Measurements from ENCODE around the gene OXSR1. TPM values are rescaled to one million over a fixed set of nuclear protein-coding genes. Genes with fewer than 3 reads are reported as not detected.

Gene OXSR1
- total RNA-seq, 4 donors from 2014 or later = 37.9 to 50.0 (median 43.2) TPM

- Histone ChIP-seq H3K27ac (no peak overlapping the region), H3K27me3 (no peaks in the 10 kb centered on the region), H3K36me3 (no peaks in the 10 kb centered on the region), H3K9me3 (no peaks in the 10 kb centered on the region), H3K4me3 (no peak overlapping the region), H3K4me1 (peaks cover 11 to 15% of the 10 kb centered on the region in 2 donors)
- intact Hi-C loops (cut with DNase I; ENCODE audit: low total_unique reads) = no loop called here
- DNase-seq = no peak
- TF ChIP-seq, protein P1, sequence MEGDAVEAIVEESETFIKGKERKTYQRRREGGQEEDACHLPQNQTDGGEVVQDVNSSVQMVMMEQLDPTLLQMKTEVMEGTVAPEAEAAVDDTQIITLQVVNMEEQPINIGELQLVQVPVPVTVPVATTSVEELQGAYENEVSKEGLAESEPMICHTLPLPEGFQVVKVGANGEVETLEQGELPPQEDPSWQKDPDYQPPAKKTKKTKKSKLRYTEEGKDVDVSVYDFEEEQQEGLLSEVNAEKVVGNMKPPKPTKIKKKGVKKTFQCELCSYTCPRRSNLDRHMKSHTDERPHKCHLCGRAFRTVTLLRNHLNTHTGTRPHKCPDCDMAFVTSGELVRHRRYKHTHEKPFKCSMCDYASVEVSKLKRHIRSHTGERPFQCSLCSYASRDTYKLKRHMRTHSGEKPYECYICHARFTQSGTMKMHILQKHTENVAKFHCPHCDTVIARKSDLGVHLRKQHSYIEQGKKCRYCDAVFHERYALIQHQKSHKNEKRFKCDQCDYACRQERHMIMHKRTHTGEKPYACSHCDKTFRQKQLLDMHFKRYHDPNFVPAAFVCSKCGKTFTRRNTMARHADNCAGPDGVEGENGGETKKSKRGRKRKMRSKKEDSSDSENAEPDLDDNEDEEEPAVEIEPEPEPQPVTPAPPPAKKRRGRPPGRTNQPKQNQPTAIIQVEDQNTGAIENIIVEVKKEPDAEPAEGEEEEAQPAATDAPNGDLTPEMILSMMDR (IDR thresholded peaks at IDR 0.05 in 4 of 5, conservative IDR thresholded peaks at IDR 0.05 in 1 of 5) = no peak
- no peak for TF ChIP-seq POLR2A (IDR thresholded peaks at IDR 0.05)
- in situ Hi-C loops (cut with MboI; ENCODE audit: low sequenced_read_pairs in 4 of 4) = no loop called here
- no peak for ATAC-seq
These were observed 44.9 kb downstream of the OXSR1 start for GRCh38 chr3:38210141-38210757.

DNA sequence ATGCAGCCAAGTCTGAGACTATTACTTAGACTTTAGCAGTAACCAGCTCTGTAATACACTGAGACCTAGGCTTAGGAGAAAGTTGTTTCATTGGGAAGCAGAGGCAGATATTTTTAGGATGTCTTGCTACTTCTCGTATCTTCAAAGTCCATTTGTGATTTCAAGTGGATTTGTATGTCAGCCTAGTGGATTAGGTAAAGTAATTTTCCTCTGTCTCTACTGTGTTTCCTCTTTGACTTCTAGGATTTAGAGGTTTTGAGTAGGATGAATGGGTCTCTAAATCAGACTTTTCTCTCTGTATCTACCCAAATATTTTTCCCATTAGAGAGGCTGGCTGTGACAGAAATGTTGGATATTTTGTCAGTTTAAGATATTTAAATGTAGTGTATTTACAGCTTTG lies 46.8 kb downstream of the OXSR1 start:
- no peak for DNase-seq
- in situ Hi-C loops (cut with MboI; ENCODE audit: low sequenced_read_pairs in 4 of 4) (no loop called here), intact Hi-C loops (cut with DNase I; ENCODE audit: low total_unique reads) (no loop called here)
- H3K4me3 ChIP-seq = no peak overlapping the region
- H3K27me3 ChIP-seq = no peaks in the 10 kb centered on the region
- H3K9me3 ChIP-seq = no peaks in the 10 kb centered on the region
- TF ChIP-seq, protein P1 (IDR thresholded peaks at IDR 0.05 in 4 of 5, conservative IDR thresholded peaks at IDR 0.05 in 1 of 5) = no peak
- no peak for TF ChIP-seq POLR2A (IDR thresholded peaks at IDR 0.05)
- no peaks in the 10 kb centered on the region for H3K36me3 ChIP-seq
- peaks cover 7 to 13% of the 10 kb centered on the region in 2 donors for H3K4me1 ChIP-seq
- H3K27ac ChIP-seq = no peak overlapping the region
- ATAC-seq = no peak

GRCh38 chr3:38214560-38214959 lies 49.2 kb downstream of the OXSR1 start:
- Histone ChIP-seq H3K27ac (no peak overlapping the region), H3K9me3 (no peaks in the 10 kb centered on the region), H3K27me3 (no peaks in the 10 kb centered on the region), H3K4me3 (no peak overlapping the region), H3K4me1 (peaks cover 7 to 11% of the 10 kb centered on the region in 2 donors), H3K36me3 (no peaks in the 10 kb centered on the region)
- in situ Hi-C loops (cut with MboI; ENCODE audit: low sequenced_read_pairs in 4 of 4) = no loop called here
- no peak for TF ChIP-seq POLR2A (IDR thresholded peaks at IDR 0.05)
- TF ChIP-seq, protein P1 (IDR thresholded peaks at IDR 0.05 in 4 of 5, conservative IDR thresholded peaks at IDR 0.05 in 1 of 5) = no peak
- intact Hi-C loops (cut with DNase I; ENCODE audit: low total_unique reads) = no loop called here
- no peak for ATAC-seq
- DNase-seq = no peak

DNA sequence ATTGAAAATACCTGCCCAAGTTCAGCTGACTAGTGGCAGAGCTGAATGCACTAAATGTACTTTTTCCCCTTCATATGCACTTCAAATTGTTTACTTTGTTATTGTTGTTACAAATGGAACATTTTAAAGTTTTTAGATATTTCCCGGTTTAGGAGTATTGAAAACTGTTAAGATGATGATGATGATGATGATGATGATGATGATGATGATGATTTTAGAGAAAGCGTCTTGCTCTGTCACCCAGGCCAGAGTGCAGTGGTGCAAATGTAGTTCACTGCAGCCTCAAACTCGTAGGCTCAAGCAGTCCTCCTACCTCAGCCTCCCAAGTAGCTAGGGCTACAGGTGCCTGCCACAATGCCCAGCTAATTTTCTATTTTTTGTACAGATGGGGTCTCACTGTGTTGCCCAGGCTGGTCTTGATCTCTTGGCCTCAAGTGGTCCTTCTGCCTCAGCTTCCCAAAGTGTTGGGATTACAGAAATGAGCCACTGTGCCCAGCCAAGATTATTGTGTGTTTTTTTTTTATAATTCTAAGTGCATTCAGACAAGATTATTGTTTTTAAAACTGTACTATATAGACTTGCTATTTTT lies 54.4 kb downstream of the OXSR1 start:
- Histone ChIP-seq H3K4me1 (no peaks in the 10 kb centered on the region), H3K4me3 (no peak overlapping the region), H3K27ac (no peak overlapping the region), H3K27me3 (no peaks in the 10 kb centered on the region), H3K36me3 (peaks cover 0 to 22% of the 10 kb centered on the region in 2 donors), H3K9me3 (no peaks in the 10 kb centered on the region)
- in situ Hi-C loops (cut with MboI; ENCODE audit: low sequenced_read_pairs in 4 of 4) (no loop called here), intact Hi-C loops (cut with DNase I; ENCODE audit: low total_unique reads) (no loop called here)
- TF ChIP-seq, protein P1 (IDR thresholded peaks at IDR 0.05 in 4 of 5, conservative IDR thresholded peaks at IDR 0.05 in 1 of 5) = no peak
- DNase-seq = no peak
- ATAC-seq = no peak
